ENCODE measurements around the gene PIP5K1A.

Gene PIP5K1A

GRCh38 chr1:151175041-151175741 lies 23.2 kb upstream of the PIP5K1A start:
- TF ChIP-seq GATA2 (IDR thresholded peaks at IDR 0.05; ENCODE audit: low read depth, low read length) (no peak), GATA3 (IDR thresholded peaks at IDR 0.05; ENCODE audit: low read depth, low read length) (no peak)

- TF ChIP-seq GATA2 (IDR thresholded peaks at IDR 0.05; ENCODE audit: low read depth, low read length) (no peak), GATA3 (IDR thresholded peaks at IDR 0.05; ENCODE audit: low read depth, low read length) (no peak)
These were observed 22.5 kb upstream of the PIP5K1A start, which contains the start of gene TMOD4 for GRCh38 chr1:151175863-151176262. TSS of gene TMOD4 (minus strand) at chr1:151175981. CDS start at chr1:151174875, 1,106 bp downstream.

DNA sequence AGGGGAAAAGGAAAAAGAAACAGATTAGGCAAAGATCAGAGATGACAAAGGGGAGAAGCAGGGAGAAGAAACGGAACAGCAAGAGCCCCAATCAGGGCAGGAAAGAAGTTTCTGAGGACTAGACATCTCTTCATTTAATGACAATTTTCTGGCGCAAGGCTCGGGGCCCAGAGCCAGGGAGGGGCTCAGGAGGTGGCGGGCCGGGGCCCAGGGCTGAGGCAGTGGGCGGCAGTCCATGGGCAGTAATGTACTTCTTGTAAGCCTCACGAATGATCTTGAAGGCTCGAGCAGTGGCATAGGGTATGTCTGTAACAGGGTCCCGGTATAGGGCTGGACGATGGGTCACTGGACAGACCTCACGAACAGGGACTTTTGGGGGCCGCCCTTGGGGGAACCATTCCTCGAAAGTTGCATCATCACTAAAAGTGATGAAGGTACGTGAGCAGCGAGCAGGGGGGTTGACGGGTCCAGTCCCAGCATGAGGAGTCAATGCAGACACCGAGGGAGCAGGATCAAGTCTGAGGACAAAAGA lies 21.8 kb upstream of the PIP5K1A start:
- TF ChIP-seq GATA2 (IDR thresholded peaks at IDR 0.05; ENCODE audit: low read depth, low read length) (no peak), GATA3 (IDR thresholded peaks at IDR 0.05; ENCODE audit: low read depth, low read length) (no peak)

GRCh38 chr1:151184211-151184610 lies 14.1 kb upstream of the PIP5K1A start:
- TF ChIP-seq GATA3 (IDR thresholded peaks at IDR 0.05; ENCODE audit: low read depth, low read length): no peak
- TF ChIP-seq GATA2 (IDR thresholded peaks at IDR 0.05; ENCODE audit: low read depth, low read length): no peak

- TF ChIP-seq GATA2 (IDR thresholded peaks at IDR 0.05; ENCODE audit: low read depth, low read length) (no peak), GATA3 (IDR thresholded peaks at IDR 0.05; ENCODE audit: low read depth, low read length) (no peak)
These were observed 11.1 kb upstream of the PIP5K1A start for GRCh38 chr1:151187205-151187604.

DNA sequence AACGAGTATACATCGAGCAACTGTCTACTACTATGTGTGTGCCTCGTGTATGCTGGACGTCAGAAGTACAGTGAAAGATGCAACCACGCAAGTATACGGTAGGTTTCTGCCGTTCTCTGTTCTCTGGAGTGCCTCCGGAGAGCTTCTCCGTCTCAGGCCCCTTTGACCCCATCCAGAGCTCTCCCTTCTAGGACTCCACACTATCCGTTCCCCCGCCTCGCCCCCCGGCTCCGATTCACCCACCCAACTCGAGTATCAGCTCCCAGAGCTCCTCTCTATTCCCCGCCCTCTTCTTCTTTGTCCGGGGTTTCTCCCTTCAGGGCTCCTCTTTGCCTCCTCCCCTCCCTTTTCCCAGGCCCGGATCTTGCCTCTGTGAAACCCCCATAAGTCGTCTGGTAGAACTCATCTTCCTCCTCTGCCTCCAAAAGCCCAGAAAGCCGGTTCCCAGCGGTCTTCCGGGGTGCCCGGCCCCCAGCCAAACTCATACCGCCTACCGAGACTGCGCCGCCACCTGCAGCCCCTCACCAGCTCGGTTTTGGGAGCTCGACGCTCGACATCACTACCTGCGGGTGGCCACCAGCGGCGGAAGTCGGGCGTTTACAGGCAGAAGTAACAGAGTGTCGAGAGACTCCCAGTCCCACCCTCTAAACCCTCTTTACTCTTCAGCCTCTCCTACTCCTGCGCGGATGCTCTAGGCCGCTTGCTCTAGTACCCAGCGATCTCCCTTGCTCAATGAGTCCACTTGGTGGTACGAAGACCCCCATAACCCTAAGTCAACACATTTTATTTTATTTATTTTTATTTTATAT lies 8.5 kb upstream of the PIP5K1A start, which contains the start of gene VPS72:
Gene VPS72 (minus strand): TSS at position 561 of the 809 bp plus-strand sequence. CDS start 76 bp downstream, at position 485.
- TF ChIP-seq GATA2 (IDR thresholded peaks at IDR 0.05; ENCODE audit: low read depth, low read length) (no peak), GATA3 (IDR thresholded peaks at IDR 0.05; ENCODE audit: low read depth, low read length) (no peak)

- TF ChIP-seq GATA2 (IDR thresholded peaks at IDR 0.05; ENCODE audit: low read depth, low read length): no peak
- no peak for TF ChIP-seq GATA3 (IDR thresholded peaks at IDR 0.05; ENCODE audit: low read depth, low read length)
These were observed 6.3 kb upstream of the PIP5K1A start for GRCh38 chr1:151192047-151192446.

DNA sequence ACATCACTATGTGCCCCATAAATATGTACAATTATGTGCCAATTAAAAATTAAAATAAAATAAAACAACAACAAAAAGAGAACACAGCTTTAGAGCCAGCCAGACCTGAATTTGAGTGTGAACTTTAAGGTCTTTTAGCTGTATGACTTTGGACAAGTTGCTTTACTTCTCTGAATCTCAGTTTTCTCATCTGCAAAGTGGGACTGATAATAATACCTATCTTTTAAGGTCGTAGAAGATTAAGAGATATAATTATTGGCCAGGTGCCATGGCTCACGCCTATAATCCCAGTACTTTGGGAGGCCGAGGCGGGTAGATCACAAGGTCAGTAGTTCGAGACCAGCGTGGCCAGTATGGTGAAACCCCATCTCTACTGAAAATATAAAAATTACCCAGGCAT lies 5.0 kb upstream of the PIP5K1A start:
- TF ChIP-seq GATA2 (IDR thresholded peaks at IDR 0.05; ENCODE audit: low read depth, low read length): no peak
- TF ChIP-seq GATA3 (IDR thresholded peaks at IDR 0.05; ENCODE audit: low read depth, low read length): no peak

- TF ChIP-seq GATA3 (IDR thresholded peaks at IDR 0.05; ENCODE audit: low read depth, low read length): no peak
- TF ChIP-seq GATA2 (IDR thresholded peaks at IDR 0.05; ENCODE audit: low read depth, low read length): no peak
These were observed 4.5 kb upstream of the PIP5K1A start for GRCh38 chr1:151193856-151194255.

DNA sequence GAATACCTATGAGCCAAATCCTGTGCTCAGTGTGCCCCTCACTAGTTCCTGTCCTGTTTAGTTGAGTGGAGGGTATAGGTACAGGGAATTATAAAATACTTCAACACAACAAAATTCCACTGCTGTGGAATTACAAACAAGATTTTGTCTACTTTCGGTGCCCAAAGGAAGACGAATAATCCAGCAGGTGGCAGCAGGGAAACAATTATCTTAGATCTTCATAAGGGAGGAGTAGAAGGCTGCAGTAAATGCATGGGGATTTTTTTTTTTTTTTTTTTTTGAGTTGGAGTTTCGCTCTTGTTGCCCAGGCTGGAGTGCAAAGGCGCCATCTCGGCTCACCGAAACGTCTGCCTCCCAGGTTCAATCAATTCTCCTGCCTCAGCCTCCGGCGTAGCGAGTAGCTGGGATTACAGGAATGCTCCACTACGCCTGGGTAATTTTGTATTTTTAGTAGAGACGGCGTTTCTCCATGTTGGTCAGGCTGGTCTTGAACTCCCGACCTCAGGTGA lies 2.0 kb upstream of the PIP5K1A start:
- TF ChIP-seq GATA3 (IDR thresholded peaks at IDR 0.05; ENCODE audit: low read depth, low read length): no peak
- TF ChIP-seq GATA2 (IDR thresholded peaks at IDR 0.05; ENCODE audit: low read depth, low read length): peak; percentile 52; the same call in 1 of the 2 replicates

DNA sequence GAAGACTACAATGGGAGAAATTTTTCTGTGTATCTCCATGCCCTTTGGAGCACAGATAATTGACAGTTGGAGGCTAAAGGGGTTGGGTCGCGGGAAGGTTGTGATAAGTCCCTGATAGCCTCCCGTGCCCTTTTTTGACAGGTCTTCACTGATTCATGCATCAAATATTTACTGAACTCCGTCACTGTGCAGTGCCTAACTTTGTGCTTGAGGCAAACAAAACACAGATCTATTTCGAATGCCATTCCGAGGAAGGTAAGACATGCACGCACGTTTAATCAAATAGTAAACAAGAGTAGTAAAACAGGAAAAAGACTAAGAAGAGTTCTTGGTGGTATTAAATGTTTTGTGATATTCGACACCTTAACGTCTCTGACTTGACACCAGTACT lies 494 bp upstream of the PIP5K1A start:
- TF ChIP-seq GATA3 (IDR thresholded peaks at IDR 0.05; ENCODE audit: low read depth, low read length) (no peak), GATA2 (IDR thresholded peaks at IDR 0.05; ENCODE audit: low read depth, low read length) (no peak)

DNA sequence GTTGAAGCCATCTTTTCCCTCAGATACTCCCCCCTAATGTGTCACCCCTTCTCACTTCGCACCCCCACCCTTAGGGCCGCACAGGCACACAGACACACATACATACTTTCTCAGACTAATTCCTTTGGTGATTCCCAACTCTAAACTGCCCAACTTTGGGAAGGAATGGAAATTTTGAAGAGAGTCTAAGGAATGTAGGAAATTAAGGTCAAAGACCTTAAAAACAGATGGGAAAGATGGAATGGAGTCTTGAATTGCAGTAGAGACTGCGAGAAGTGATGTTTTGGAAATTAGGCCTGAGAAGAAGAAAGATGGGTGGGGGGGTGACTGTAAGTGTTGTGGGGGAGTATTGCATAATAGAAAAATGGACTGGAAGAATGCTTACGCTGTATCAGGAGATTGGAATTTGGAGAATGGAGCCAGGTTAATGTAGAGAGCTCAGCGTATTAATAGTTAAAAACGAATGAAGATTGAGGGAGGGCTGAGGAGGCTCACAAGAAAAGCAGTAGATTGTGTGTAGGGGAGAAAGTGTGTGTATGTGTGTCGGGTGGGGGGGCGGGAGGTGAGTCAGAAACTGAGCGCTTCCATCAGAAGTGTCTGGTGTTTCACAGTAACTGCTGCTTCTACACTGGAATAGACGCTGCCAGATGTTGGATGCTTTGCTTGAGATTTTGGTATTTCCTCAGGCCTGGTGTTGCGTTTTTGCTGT lies 1.7 kb downstream of the PIP5K1A start:
- no peak for TF ChIP-seq GATA3 (IDR thresholded peaks at IDR 0.05; ENCODE audit: low read depth, low read length)
- no peak for TF ChIP-seq GATA2 (IDR thresholded peaks at IDR 0.05; ENCODE audit: low read depth, low read length)

GRCh38 chr1:151210830-151211229 lies 12.5 kb downstream of the PIP5K1A start:
- TF ChIP-seq GATA2 (IDR thresholded peaks at IDR 0.05; ENCODE audit: low read depth, low read length): no peak
